ENCODE data around the gene LMLN.

LMLN gene

DNA sequence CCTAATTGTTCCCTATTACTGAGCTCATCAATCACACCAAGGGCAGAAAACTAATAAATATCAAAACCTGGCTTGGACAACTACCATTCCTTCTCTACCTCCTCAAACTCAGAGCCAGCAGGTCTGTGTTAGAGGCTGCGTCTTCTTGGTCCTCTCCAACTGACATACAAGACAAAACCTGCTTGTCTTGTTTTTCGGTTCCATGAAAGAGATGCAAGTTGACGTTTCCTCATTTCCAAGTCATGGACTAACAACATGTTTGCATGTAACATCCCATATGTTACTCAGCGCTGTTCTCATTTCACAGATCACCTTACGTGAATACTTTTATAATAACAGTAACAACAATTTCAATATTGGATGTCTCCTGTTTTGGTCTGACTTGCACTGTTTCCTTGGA lies 110.9 kb downstream of the LMLN start:
- TF ChIP-seq NFIC (IDR thresholded peaks at IDR 0.05): no peak
- no peak for TF ChIP-seq YY1 (IDR thresholded peaks at IDR 0.05; ENCODE audit: low read depth)
- no peak for TF ChIP-seq EP300 (IDR thresholded peaks at IDR 0.05; ENCODE audit: borderline replicate concordance)
- no peak for TF ChIP-seq RAD21 (IDR thresholded peaks at IDR 0.05; ENCODE audit: low read depth)
- no peak for TF ChIP-seq CEBPB (IDR thresholded peaks at IDR 0.05)
- TF ChIP-seq, protein P1, sequence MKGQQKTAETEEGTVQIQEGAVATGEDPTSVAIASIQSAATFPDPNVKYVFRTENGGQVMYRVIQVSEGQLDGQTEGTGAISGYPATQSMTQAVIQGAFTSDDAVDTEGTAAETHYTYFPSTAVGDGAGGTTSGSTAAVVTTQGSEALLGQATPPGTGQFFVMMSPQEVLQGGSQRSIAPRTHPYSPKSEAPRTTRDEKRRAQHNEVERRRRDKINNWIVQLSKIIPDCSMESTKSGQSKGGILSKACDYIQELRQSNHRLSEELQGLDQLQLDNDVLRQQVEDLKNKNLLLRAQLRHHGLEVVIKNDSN (IDR thresholded peaks at IDR 0.05): no peak
- TF ChIP-seq TCF12 (IDR thresholded peaks at IDR 0.05; ENCODE audit: low read depth): no peak

DNA sequence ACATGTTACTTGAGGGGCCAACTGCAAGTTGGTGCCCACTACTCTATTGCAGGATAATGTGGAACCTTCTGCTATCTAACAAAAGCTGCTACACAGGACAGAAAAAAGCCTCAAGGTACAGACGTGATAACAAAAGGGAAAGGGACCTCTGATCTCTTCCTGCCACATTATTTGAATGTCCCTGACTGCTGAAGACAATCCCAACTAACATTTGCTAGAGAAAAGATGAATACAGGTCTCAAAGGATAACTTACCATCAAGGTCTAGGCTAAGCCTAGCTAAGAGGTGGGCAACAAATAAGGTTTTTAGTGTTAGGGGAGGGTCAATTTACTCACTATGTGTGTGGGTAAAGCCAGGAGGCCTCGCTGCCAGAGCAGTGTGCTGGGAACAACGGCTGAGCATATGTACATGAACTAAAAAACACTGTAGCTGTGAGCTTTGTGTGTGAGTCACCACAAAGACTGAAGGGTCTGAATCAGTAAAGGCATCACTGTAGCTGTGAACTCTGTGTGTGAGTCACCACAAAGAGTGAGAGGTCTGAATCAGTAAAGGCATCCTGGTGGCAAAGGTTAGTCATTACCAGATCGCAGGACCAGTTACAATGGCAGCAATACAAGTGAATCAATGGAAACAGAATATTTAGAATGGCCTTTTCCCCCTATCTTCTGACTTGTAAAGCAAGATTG lies 111.7 kb downstream of the LMLN start:
- TF ChIP-seq NFIC (IDR thresholded peaks at IDR 0.05) (no peak), EP300 (IDR thresholded peaks at IDR 0.05; ENCODE audit: borderline replicate concordance) (no peak), CEBPB (IDR thresholded peaks at IDR 0.05) (no peak), TCF12 (IDR thresholded peaks at IDR 0.05; ENCODE audit: low read depth) (no peak), ZBTB7A (IDR thresholded peaks at IDR 0.05; ENCODE audit: low read depth) (no peak), TAF1 (IDR thresholded peaks at IDR 0.05; ENCODE audit: low read depth) (no peak), TEAD4 (IDR thresholded peaks at IDR 0.05) (no peak), FOXM1 (IDR thresholded peaks at IDR 0.05; ENCODE audit: borderline replicate concordance, low read depth) (no peak), RAD21 (IDR thresholded peaks at IDR 0.05; ENCODE audit: low read depth) (no peak)
- TF ChIP-seq, protein P1 (IDR thresholded peaks at IDR 0.05): no peak
- TF ChIP-seq, protein P2, sequence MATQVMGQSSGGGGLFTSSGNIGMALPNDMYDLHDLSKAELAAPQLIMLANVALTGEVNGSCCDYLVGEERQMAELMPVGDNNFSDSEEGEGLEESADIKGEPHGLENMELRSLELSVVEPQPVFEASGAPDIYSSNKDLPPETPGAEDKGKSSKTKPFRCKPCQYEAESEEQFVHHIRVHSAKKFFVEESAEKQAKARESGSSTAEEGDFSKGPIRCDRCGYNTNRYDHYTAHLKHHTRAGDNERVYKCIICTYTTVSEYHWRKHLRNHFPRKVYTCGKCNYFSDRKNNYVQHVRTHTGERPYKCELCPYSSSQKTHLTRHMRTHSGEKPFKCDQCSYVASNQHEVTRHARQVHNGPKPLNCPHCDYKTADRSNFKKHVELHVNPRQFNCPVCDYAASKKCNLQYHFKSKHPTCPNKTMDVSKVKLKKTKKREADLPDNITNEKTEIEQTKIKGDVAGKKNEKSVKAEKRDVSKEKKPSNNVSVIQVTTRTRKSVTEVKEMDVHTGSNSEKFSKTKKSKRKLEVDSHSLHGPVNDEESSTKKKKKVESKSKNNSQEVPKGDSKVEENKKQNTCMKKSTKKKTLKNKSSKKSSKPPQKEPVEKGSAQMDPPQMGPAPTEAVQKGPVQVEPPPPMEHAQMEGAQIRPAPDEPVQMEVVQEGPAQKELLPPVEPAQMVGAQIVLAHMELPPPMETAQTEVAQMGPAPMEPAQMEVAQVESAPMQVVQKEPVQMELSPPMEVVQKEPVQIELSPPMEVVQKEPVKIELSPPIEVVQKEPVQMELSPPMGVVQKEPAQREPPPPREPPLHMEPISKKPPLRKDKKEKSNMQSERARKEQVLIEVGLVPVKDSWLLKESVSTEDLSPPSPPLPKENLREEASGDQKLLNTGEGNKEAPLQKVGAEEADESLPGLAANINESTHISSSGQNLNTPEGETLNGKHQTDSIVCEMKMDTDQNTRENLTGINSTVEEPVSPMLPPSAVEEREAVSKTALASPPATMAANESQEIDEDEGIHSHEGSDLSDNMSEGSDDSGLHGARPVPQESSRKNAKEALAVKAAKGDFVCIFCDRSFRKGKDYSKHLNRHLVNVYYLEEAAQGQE (IDR thresholded peaks at IDR 0.05; ENCODE audit: low read depth): no peak
- TF ChIP-seq, protein P3, sequence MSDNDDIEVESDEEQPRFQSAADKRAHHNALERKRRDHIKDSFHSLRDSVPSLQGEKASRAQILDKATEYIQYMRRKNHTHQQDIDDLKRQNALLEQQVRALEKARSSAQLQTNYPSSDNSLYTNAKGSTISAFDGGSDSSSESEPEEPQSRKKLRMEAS (IDR thresholded peaks at IDR 0.05): no peak

DNA sequence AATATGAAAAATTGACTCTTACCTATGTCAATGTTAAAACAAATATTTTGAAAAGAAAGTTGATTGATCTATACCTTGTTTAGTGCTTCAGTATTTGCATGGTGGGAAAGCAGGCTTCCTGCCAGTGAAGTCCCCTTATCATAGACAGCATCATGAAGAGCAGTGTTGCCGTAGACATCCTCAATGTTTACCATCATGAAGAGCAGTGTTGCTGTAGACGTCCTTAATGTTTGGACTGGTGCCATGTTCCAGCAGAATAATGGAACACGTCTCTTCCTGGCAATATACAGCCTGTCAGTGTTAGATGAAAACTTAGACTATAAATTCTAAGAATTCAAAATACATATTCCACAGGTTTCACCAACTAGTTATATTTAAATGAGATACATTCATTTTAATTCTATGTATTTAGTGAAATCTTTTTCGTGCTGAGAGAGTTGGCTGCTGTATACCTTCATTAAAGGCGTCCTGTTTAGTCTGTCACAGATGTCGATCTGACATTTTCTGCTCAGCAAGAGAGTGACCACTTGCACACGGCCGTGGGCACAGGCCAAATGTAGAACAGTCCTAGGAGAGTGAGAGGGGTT lies 116.8 kb downstream of the LMLN start:
- TF ChIP-seq CEBPB (IDR thresholded peaks at IDR 0.05): no peak
- TF ChIP-seq, protein P1 (IDR thresholded peaks at IDR 0.05): no peak
- TF ChIP-seq, protein P3 (IDR thresholded peaks at IDR 0.05): no peak
- TF ChIP-seq NFIC (IDR thresholded peaks at IDR 0.05): no peak
- TF ChIP-seq YY1 (IDR thresholded peaks at IDR 0.05; ENCODE audit: low read depth): no peak
- TF ChIP-seq RAD21 (IDR thresholded peaks at IDR 0.05; ENCODE audit: low read depth): no peak
- TF ChIP-seq, protein P2 (IDR thresholded peaks at IDR 0.05; ENCODE audit: low read depth): no peak
- TF ChIP-seq CREB1 (IDR thresholded peaks at IDR 0.05; ENCODE audit: low read depth): no peak
- TF ChIP-seq TEAD4 (IDR thresholded peaks at IDR 0.05): no peak
- TF ChIP-seq FOXM1 (IDR thresholded peaks at IDR 0.05; ENCODE audit: borderline replicate concordance, low read depth): no peak
- no peak for TF ChIP-seq TAF1 (IDR thresholded peaks at IDR 0.05; ENCODE audit: low read depth)
- TF ChIP-seq EP300 (IDR thresholded peaks at IDR 0.05; ENCODE audit: borderline replicate concordance): no peak
- no peak for TF ChIP-seq ZBTB7A (IDR thresholded peaks at IDR 0.05; ENCODE audit: low read depth)
- no peak for TF ChIP-seq TCF12 (IDR thresholded peaks at IDR 0.05; ENCODE audit: low read depth)
- no peak for TF ChIP-seq EGR1 (IDR thresholded peaks at IDR 0.05)

DNA sequence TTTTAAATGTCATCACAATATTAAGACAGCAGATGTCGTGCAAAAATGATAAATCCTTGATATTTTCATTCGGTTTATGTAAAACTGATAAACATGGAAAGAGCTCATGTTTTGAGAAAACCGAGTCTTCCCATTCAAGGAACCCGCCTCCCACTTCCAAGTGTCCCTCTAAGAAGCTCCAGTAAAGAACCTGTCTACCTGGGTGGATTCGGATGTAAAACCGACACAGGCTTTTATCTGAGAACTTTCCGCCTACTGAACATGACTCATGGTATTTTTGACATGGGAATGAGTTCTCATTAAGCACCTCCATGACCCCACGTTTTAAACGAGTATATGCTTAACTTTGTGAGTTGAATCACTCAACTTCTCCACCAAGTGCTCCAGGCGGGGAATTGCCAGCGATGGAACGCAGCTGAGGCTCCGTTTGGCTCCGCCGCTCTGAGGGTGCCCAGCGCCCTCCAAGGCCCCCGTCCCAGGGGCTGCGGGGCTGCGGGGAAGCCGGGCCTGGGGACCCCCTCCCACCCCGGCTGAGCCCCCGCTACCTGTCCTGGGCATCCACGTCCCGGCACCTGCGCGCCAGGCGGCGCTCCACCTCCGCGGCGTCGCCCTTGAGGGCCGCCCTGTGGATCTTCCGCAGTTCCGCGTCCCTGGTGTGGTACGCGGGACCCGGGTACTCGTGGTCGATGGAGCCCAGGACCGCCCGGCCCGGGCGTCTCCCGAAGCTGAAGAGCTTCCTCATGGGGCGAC lies 119.9 kb downstream of the LMLN start:
- no peak for TF ChIP-seq FOXM1 (IDR thresholded peaks at IDR 0.05; ENCODE audit: borderline replicate concordance, low read depth)
- no peak for TF ChIP-seq CEBPB (IDR thresholded peaks at IDR 0.05)
- no peak for TF ChIP-seq YY1 (IDR thresholded peaks at IDR 0.05; ENCODE audit: low read depth)
- TF ChIP-seq RAD21 (IDR thresholded peaks at IDR 0.05; ENCODE audit: low read depth): no peak
- TF ChIP-seq, protein P1 (IDR thresholded peaks at IDR 0.05): no peak
- TF ChIP-seq EGR1 (IDR thresholded peaks at IDR 0.05): no peak
- TF ChIP-seq NFIC (IDR thresholded peaks at IDR 0.05): no peak
- no peak for TF ChIP-seq CREB1 (IDR thresholded peaks at IDR 0.05; ENCODE audit: low read depth)
- no peak for TF ChIP-seq ZBTB7A (IDR thresholded peaks at IDR 0.05; ENCODE audit: low read depth)
- TF ChIP-seq, protein P2 (IDR thresholded peaks at IDR 0.05; ENCODE audit: low read depth): no peak
- TF ChIP-seq, protein P3 (IDR thresholded peaks at IDR 0.05): no peak
- TF ChIP-seq TAF1 (IDR thresholded peaks at IDR 0.05; ENCODE audit: low read depth): no peak
- no peak for TF ChIP-seq EP300 (IDR thresholded peaks at IDR 0.05; ENCODE audit: borderline replicate concordance)
- no peak for TF ChIP-seq TCF12 (IDR thresholded peaks at IDR 0.05; ENCODE audit: low read depth)
